Activated naive CD8-positive, alpha-beta T cell treated with anti-CD3 and anti-CD28 coated beads, Interleukin-2, amount 10 ng/mL, durations not matched to agents 7 days and 5 days (primary cell): ENCODE measurements around the gene CSMD2. TPM values are rescaled to one million over a fixed set of nuclear protein-coding genes. Genes with fewer than 3 reads are reported as not detected.

Experiments
- ATAC-seq: fragments of 150-1000 bp; cut with Tn5 transposase; one replicate; pipeline ENCODE4 v1.10.0; 2021; ENCODE audit warnings: low read depth, moderate library complexity
- POLR2A ChIA-PET: fragments of 350-600 bp; sonication (Branson Sonifier 250); formaldehyde crosslinking; loops from one replicate; lab custom pipeline; 2021; ENCODE audit warnings: antibody characterized with exemption; lab: Charles Lee
- DNase-seq: peaks from one replicate; pipeline ENCODE4 v3.0.0; 2021
- H3K27ac Mint-ChIP-seq: one replicate; pipeline ENCODE4 v1.8.0; 2022; ENCODE audit warnings: mild to moderate bottlenecking, mixed read lengths
- H3K27me3 Mint-ChIP-seq: one replicate; pipeline ENCODE4 v1.8.0; 2022; ENCODE audit warnings: mild to moderate bottlenecking, moderate library complexity, mixed read lengths
- H3K36me3 Mint-ChIP-seq: one replicate; pipeline ENCODE4 v1.8.0; 2021; ENCODE audit warnings: mild to moderate bottlenecking, mixed read lengths
- H3K4me1 Mint-ChIP-seq: one replicate; pipeline ENCODE4 v1.8.0; 2021; ENCODE audit warnings: mixed read lengths
- H3K4me3 Mint-ChIP-seq: one replicate; pipeline ENCODE4 v1.8.0; 2022; ENCODE audit warnings: mild to moderate bottlenecking, moderate library complexity, mixed read lengths
- H3K9me3 Mint-ChIP-seq: one replicate; pipeline ENCODE4 v1.8.0; 2021; ENCODE audit warnings: mixed read lengths
- total RNA-seq, 2 experiments: library from RNA; stranded (reverse); gene quantifications; one replicate each; pipeline ENCODE4 v1.2.3, GENCODE V29; 2021

Gene CSMD2
- total RNA-seq, 2 experiments from 2014 or later: not detected

GRCh38 chr1:34167389-34167788 is 2.4 kb upstream of the CSMD2 start:
- POLR2A ChIA-PET: no interaction called here
- peaks cover 69% of the 10 kb centered on the region for H3K27me3 Mint-ChIP-seq
- H3K9me3 Mint-ChIP-seq: no peaks in the 10 kb centered on the region
- no peak for DNase-seq
- peaks cover 4% of the 10 kb centered on the region for H3K4me1 Mint-ChIP-seq
- ATAC-seq: no peak
- no peak overlapping the region for H3K27ac Mint-ChIP-seq
- no peaks in the 10 kb centered on the region for H3K36me3 Mint-ChIP-seq
- H3K4me3 Mint-ChIP-seq: no peak overlapping the region

DNA sequence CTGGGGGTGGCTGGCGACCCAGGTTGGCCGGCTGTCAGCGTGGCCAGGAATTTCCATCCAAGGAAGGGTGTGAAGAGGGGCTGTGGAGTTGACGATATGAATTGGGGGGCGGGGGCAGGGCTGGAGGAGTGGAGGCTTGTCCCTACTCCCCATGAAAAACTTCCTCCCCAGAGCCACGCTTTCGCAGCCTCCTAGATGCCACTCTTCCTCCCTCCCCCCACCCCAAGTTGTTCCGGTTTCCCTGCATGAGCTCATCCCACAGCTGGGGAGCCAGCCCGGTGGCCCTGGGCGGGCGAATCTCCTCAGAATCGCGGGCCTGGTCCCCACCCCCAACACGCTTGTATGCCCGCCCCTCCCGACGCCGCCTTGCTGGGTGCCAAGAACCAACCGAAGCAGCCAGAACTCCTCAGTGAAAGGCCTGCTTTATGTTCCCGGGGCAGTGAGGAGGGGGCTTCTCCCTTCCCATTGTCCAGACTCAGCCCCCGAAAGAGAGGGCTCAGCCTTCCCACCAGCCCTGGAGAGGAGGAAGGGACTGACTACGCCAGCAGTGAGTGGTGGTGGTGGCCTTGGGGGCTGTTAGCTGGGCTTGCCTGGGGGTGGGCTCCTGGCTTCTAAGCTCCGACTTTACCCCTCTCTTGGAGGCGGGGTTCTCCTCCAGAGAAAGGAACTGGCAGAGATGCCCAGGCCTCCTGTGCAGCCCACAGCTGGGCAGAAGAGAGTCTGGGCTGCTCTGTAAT is 1.8 kb upstream of the CSMD2 start:
- Mint-ChIP-seq H3K36me3 (no peaks in the 10 kb centered on the region), H3K4me3 (no peak overlapping the region), H3K27ac (no peak overlapping the region), H3K9me3 (no peaks in the 10 kb centered on the region), H3K27me3 (peaks cover 75% of the 10 kb centered on the region), H3K4me1 (peaks cover 4% of the 10 kb centered on the region)
- DNase-seq (no peak), ATAC-seq (no peak)
- POLR2A ChIA-PET: no interaction called here

GRCh38 chr1:34166191-34166624 is 1.2 kb upstream of the CSMD2 start:
- ATAC-seq: no peak
- no peaks in the 10 kb centered on the region for H3K36me3 Mint-ChIP-seq
- no peak for DNase-seq
- no peak overlapping the region for H3K27ac Mint-ChIP-seq
- peaks cover 80% of the 10 kb centered on the region for H3K27me3 Mint-ChIP-seq
- POLR2A ChIA-PET: no interaction called here
- H3K4me3 Mint-ChIP-seq: no peak overlapping the region
- peaks cover 4% of the 10 kb centered on the region for H3K4me1 Mint-ChIP-seq
- no peaks in the 10 kb centered on the region for H3K9me3 Mint-ChIP-seq

GRCh38 chr1:34165422-34165921 is 442 bp upstream of the CSMD2 start:
- ATAC-seq (no peak), DNase-seq (no peak)
- H3K36me3 Mint-ChIP-seq: no peaks in the 10 kb centered on the region
- peaks cover 4% of the 10 kb centered on the region for H3K4me1 Mint-ChIP-seq
- peak overlapping the region; percentile 42 for H3K4me3 Mint-ChIP-seq
- H3K27ac Mint-ChIP-seq: no peak overlapping the region
- POLR2A ChIA-PET: interaction anchor here (0.6 kb wide), 1 partner anchor 15 kb away, joined by 3 read pairs; no protein-coding TSS in a partner anchor
- no peaks in the 10 kb centered on the region for H3K9me3 Mint-ChIP-seq
- peaks cover 79% of the 10 kb centered on the region for H3K27me3 Mint-ChIP-seq

- Mint-ChIP-seq H3K27me3 (peaks cover 74% of the 10 kb centered on the region), H3K4me3 (peak overlapping the region; percentile 52), H3K27ac (no peak overlapping the region), H3K4me1 (peaks cover 4% of the 10 kb centered on the region), H3K9me3 (no peaks in the 10 kb centered on the region), H3K36me3 (no peaks in the 10 kb centered on the region)
- no peak for ATAC-seq
- POLR2A ChIA-PET: no interaction called here
- DNase-seq: no peak
Measured at GRCh38 chr1:34163792-34164731, 968 bp downstream of the CSMD2 start.

- Mint-ChIP-seq H3K36me3 (no peaks in the 10 kb centered on the region), H3K9me3 (no peaks in the 10 kb centered on the region), H3K27ac (no peak overlapping the region), H3K27me3 (peaks cover 65% of the 10 kb centered on the region), H3K4me3 (peak overlapping the region; percentile 52), H3K4me1 (peaks cover 4% of the 10 kb centered on the region)
- POLR2A ChIA-PET: no interaction called here
- DNase-seq (peak; percentile 49), ATAC-seq (peak; percentile 67)
Measured at GRCh38 chr1:34162852-34163766, 1.9 kb downstream of the CSMD2 start.

DNA sequence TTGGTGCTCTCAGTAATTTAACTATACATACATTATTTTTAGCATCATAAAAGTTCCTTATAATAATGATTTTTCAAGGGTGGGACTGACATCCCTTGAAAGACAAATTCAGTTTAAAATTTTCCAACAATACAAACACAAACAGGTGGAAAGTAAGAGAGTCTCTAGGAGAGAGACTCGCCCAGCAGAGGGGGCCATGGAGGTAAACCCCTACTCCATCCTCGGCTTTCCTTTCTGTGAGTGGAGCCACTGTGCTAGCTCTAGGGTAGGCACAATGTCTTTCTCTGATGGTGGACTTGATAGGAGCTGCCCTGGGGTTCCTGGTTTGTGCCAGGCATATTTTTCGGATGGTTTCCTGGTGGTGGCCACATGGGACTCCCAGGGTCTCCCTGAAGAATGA is 8.3 kb downstream of the CSMD2 start:
- Mint-ChIP-seq H3K36me3 (no peaks in the 10 kb centered on the region), H3K27me3 (peaks cover 14% of the 10 kb centered on the region), H3K27ac (no peak overlapping the region), H3K4me3 (no peak overlapping the region), H3K4me1 (no peaks in the 10 kb centered on the region), H3K9me3 (no peaks in the 10 kb centered on the region)
- POLR2A ChIA-PET: no interaction called here
- ATAC-seq: no peak
- no peak for DNase-seq

DNA sequence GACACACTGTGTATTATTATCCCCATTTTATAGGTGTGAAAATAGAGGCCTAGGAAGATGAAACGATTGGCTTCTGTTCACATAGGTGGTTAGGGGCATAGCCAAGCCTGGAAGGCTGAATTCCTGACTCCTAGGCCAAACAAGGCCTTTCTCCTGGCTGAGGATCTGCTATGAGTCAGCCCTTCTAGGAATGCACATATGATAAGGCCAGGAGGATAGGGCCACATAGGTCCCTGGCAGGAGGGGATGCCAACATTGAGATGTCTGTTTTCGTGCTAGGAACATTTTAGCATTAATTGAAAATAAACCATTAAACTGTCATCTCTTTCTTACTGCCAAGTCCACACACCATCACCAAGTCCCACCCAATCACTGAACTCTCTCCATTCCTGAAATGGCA is 9.2 kb downstream of the CSMD2 start:
- Mint-ChIP-seq H3K27me3 (peaks cover 5% of the 10 kb centered on the region), H3K4me1 (no peaks in the 10 kb centered on the region), H3K9me3 (no peaks in the 10 kb centered on the region), H3K36me3 (no peaks in the 10 kb centered on the region), H3K4me3 (no peak overlapping the region), H3K27ac (no peak overlapping the region)
- ATAC-seq (no peak), DNase-seq (no peak)
- POLR2A ChIA-PET: no interaction called here

GRCh38 chr1:34153246-34153645 is 11.8 kb downstream of the CSMD2 start:
- ATAC-seq: no peak
- Mint-ChIP-seq H3K27me3 (peaks cover 2% of the 10 kb centered on the region), H3K4me3 (no peak overlapping the region), H3K4me1 (no peaks in the 10 kb centered on the region), H3K27ac (no peak overlapping the region), H3K9me3 (no peaks in the 10 kb centered on the region), H3K36me3 (no peaks in the 10 kb centered on the region)
- DNase-seq: no peak
- POLR2A ChIA-PET: no interaction called here

DNA sequence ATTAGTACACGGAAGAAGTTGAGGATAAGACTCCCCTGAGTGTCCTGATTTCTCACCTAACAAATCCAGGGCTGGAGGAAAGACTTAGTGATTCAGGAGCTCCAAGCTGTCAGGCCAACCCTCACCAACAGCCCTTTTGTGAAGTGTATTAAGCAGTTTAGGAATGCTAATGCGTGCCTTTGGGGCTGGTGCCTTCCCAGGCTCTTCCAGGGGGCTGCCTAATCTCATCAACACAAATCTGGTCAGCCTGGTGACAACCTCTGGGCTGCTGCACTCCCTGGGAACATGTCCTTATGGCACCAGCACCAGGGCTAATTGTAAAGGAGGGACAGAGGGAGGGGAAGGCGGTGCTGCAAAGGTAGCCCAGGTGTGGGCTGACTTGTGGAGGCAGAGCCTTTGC is 15.5 kb downstream of the CSMD2 start:
- H3K27me3 Mint-ChIP-seq: no peaks in the 10 kb centered on the region
- H3K27ac Mint-ChIP-seq: no peak overlapping the region
- H3K4me1 Mint-ChIP-seq: no peaks in the 10 kb centered on the region
- no peaks in the 10 kb centered on the region for H3K36me3 Mint-ChIP-seq
- H3K9me3 Mint-ChIP-seq: no peaks in the 10 kb centered on the region
- POLR2A ChIA-PET: no interaction called here
- H3K4me3 Mint-ChIP-seq: no peak overlapping the region
- ATAC-seq (no peak), DNase-seq (no peak)

GRCh38 chr1:34147301-34147700 is 17.7 kb downstream of the CSMD2 start:
- Mint-ChIP-seq H3K27ac (no peak overlapping the region), H3K27me3 (no peaks in the 10 kb centered on the region), H3K4me1 (no peaks in the 10 kb centered on the region), H3K9me3 (no peaks in the 10 kb centered on the region), H3K36me3 (no peaks in the 10 kb centered on the region), H3K4me3 (no peak overlapping the region)
- POLR2A ChIA-PET: no interaction called here
- DNase-seq: no peak
- ATAC-seq: no peak

DNA sequence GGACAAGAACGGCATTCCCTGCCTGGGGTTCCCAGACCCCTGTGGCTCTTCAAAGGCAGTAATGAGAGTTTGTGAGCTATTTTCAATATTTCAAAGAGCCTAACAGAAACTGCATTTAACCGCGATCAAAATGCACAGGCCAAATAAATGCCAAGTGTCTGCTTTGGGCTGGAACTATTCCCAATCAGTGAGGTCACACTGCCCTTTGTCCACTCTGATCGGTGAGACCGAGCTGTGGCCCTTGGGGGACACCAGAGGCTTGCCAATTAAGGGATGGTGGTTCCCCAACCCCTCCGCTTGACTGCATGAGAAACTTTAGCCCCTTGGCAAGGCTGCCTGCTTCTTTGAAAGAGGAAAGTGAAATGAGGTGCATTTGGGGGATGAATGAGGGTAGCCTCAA is 20.3 kb downstream of the CSMD2 start:
- no peaks in the 10 kb centered on the region for H3K4me1 Mint-ChIP-seq
- DNase-seq (no peak), ATAC-seq (no peak)
- H3K9me3 Mint-ChIP-seq: no peaks in the 10 kb centered on the region
- POLR2A ChIA-PET: no interaction called here
- no peak overlapping the region for H3K27ac Mint-ChIP-seq
- no peak overlapping the region for H3K4me3 Mint-ChIP-seq
- no peaks in the 10 kb centered on the region for H3K36me3 Mint-ChIP-seq
- H3K27me3 Mint-ChIP-seq: no peaks in the 10 kb centered on the region

GRCh38 chr1:34143975-34144374 is 21.1 kb downstream of the CSMD2 start:
- POLR2A ChIA-PET: no interaction called here
- DNase-seq (no peak), ATAC-seq (no peak)
- H3K4me1 Mint-ChIP-seq: no peaks in the 10 kb centered on the region
- H3K27me3 Mint-ChIP-seq: no peaks in the 10 kb centered on the region
- H3K9me3 Mint-ChIP-seq: no peaks in the 10 kb centered on the region
- no peak overlapping the region for H3K27ac Mint-ChIP-seq
- H3K4me3 Mint-ChIP-seq: no peak overlapping the region
- no peaks in the 10 kb centered on the region for H3K36me3 Mint-ChIP-seq
